GM12878 (cell line): ENCODE data around the gene CCDC82. TPM values are rescaled to one million over a fixed set of nuclear protein-coding genes. Genes with fewer than 3 reads are reported as not detected.

Source experiments
- ATAC-seq: fragments of 200-7000 bp; cut with Tn5 transposase; 3 replicates; pipeline ENCODE4 v1.9.1; 2020; ENCODE audit warnings: mild to moderate bottlenecking, moderate library complexity
- BruUV-seq: library from RNA; stranded (reverse); fragments of 400-500 nt; replicated peaks from 2 replicates; lab custom pipeline; 2021; lab: Mats Ljungman, UMichigan
- CTCF ChIA-PET: fragments of 300-600 bp; sonication (Branson Sonifier 250); formaldehyde crosslinking; extraction: SDS; loops from one replicate; lab custom pipeline; 2021; ENCODE audit warnings: inconsistent platforms; lab: Yijun Ruan, JAX
- POLR2A ChIA-PET: fragments of 350-600 bp; formaldehyde crosslinking; extraction: SDS; loops from one replicate; lab custom pipeline; 2021; ENCODE audit warnings: inconsistent platforms; lab: Charles Lee
- RAD21 ChIA-PET: fragments of 300-600 bp; sonication (Branson Sonifier 250); formaldehyde crosslinking; loops from one replicate; lab custom pipeline; 2023; ENCODE audit warnings: antibody characterized with exemption; ENCODE audit not compliant: unreplicated experiment; lab: Charles Lee
- SMC1A ChIA-PET: fragments of 300-600 bp; sonication (Branson Sonifier 250); formaldehyde crosslinking; loops from one replicate; lab custom pipeline; 2023; ENCODE audit not compliant: unreplicated experiment, uncharacterized antibody; lab: Charles Lee
- DNase-seq: peaks from one replicate; pipeline ENCODE4 v3.0.0-alpha.2; 2011; ENCODE audit warnings: low read depth, low spot score
- FAIRE-seq: peaks from 3 replicates; lab custom pipeline; 2011; peaks lifted over from hg19 to GRCh38; lab: Jason Lieb, UNC
- H2AFZ ChIP-seq: 2 replicates; pipeline ENCODE4 v1.6.0; 2011; ENCODE audit warnings: low read depth, low read length, control low read depth; ENCODE audit not compliant: control insufficient read depth
- H3K27ac ChIP-seq: 2 replicates; pipeline ENCODE4 v1.5.1; 2011; ENCODE audit warnings: control low read depth; ENCODE audit not compliant: control insufficient read depth, insufficient read depth
- H3K27me3 ChIP-seq, 2 experiments: replicated peaks in 1 of 2; 2 replicates each; pipeline versions ENCODE4 v1.6.0 to v1.6.1; 2011; ENCODE audit warnings: low read length in 1 of 2; ENCODE audit not compliant: control insufficient read depth in 2 of 2, insufficient read depth in 2 of 2
- H3K36me3 ChIP-seq, 2 experiments: 2 replicates each; pipeline ENCODE4 v1.5.1; 2011; ENCODE audit warnings: low read length in 1 of 2; ENCODE audit not compliant: control insufficient read depth in 2 of 2, insufficient read depth in 2 of 2
- H3K4me1 ChIP-seq: 2 replicates; pipeline ENCODE4 v1.6.1; 2011; ENCODE audit warnings: mild to moderate bottlenecking, low read length, moderate library complexity, mixed read lengths; ENCODE audit not compliant: control insufficient read depth, insufficient read depth
- H3K4me2 ChIP-seq: 2 replicates; pipeline ENCODE4 v1.6.0; 2011; ENCODE audit warnings: control low read depth; ENCODE audit not compliant: control insufficient read depth, insufficient read depth
- H3K4me3 ChIP-seq: fragments of 200-600 bp; sonication (generic); 2 replicates; pipeline ENCODE4 v1.5.1; 2016
- H3K79me2 ChIP-seq: 2 replicates; pipeline ENCODE4 v1.6.0; 2011; ENCODE audit warnings: low read length; ENCODE audit not compliant: control insufficient read depth, insufficient read depth
- H3K9ac ChIP-seq: 2 replicates; pipeline ENCODE4 v1.8.0; 2011; ENCODE audit warnings: low read length, control low read depth, mixed read lengths; ENCODE audit not compliant: control insufficient read depth, insufficient read depth
- H3K9me3 ChIP-seq: replicated peaks from 3 replicates; pipeline ENCODE4 v1.5.1; 2011; ENCODE audit warnings: mild to moderate bottlenecking, low read length; ENCODE audit not compliant: control insufficient read depth, insufficient read depth
- H4K20me1 ChIP-seq: 2 replicates; pipeline ENCODE4 v1.6.0; 2011; ENCODE audit not compliant: control insufficient read depth, insufficient read depth
- FOXK2 ChIP-seq: fragments of 450-650 bp; IDR thresholded peaks from 2 replicates; pipeline ENCODE4 v1.6.1; 2017; ENCODE audit warnings: mild to moderate bottlenecking, moderate library complexity
- WGBS: methylation state at CpG from one replicate; pipeline ENCODE4 v1.1.6; 2016; ENCODE audit warnings: low lambda C conversion rate; ENCODE audit not compliant: insufficient replicate concordance, insufficient coverage; ENCODE audit errors: missing lambda C conversion rate; 5-methylcytosine and 5-hydroxymethylcytosine counted together
- in situ Hi-C: fragments of 300-500 bp; cut with MboI; formaldehyde crosslinking; loops from 9 replicates; pipeline ENCODE4 v1.14.3; 2018; ENCODE audit warnings: mixed read lengths
- intact Hi-C: fragments of 100-400 bp; cut with micrococcal nuclease; formaldehyde crosslinking; loops from one replicate; pipeline ENCODE4 v1.14.2; 2022; ENCODE audit not compliant: unreplicated experiment
- polyA plus RNA-seq, 11 experiments: library from polyadenylated mRNA; depleted of rRNA in 4 of 11; unstranded in 6 of 11; stranded (reverse) in 5 of 11; fragments of >200 nt; fragmentation: Nextera tagmentation in 4 of 11; fragmentation: Illumina TruSeq in 1 of 11; extraction: Ambion mirVana in 4 of 11; extraction: Trizol in 1 of 11; gene quantifications; 1 replicate in 1 of 11; 2 replicates in 10 of 11; pipeline versions ENCODE4 v1.2.1 to v1.2.3, GENCODE V29; 2011 to 2016; ENCODE audit warnings: inconsistent platforms in 2 of 11, missing spikeins in 2 of 11, low read depth in 1 of 11
- total RNA-seq, 4 experiments: library from RNA; depleted of rRNA in 3 of 4; stranded (reverse); fragments of >200 nt in 3 of 4; fragmentation: Illumina TruSeq in 1 of 4; extraction: Trizol in 1 of 4; gene quantifications; 2 replicates each; pipeline versions ENCODE4 v1.2.1 to v1.2.3, GENCODE V29; 2013 to 2021
- TF ChIP-seq, protein P1 (sequence below), 3 experiments: IDR thresholded peaks in 2 of 3; conservative IDR thresholded peaks in 1 of 3; 2 replicates each; pipeline ENCODE4 v1.5.1; 2011; ENCODE audit warnings: low read depth in 3 of 3, low read length in 3 of 3, mild to moderate bottlenecking in 3 of 3, control low read depth in 2 of 3, moderate library complexity in 2 of 3, inconsistent platforms in 1 of 3, mixed read lengths in 1 of 3; ENCODE audit not compliant: control insufficient read depth in 2 of 3, insufficient read depth in 1 of 3; ENCODE audit errors: extremely low read depth in 1 of 3

CCDC82 gene
- total and polyA plus RNA-seq, 10 of the 15 experiments (the other 5 are each of a cell fraction or from before 2014, with no cell fraction given): 15.2 to 62.4 (median 28.8) TPM

- in situ Hi-C loops: loop anchor here (5.0 kb wide), 3 partner anchors 340 to 555 kb away; no protein-coding TSS in a partner anchor
These were observed 2.1 kb upstream of the CCDC82 start for GRCh38 chr11:96391698-96392307.

More at GRCh38 chr11:96391698-96392307, 2.1 kb upstream of the CCDC82 start:
- Histone ChIP-seq H3K9ac (no peak overlapping the region), H2AFZ (no peak overlapping the region), H3K27ac (no peak overlapping the region), H4K20me1 (no peaks in the 10 kb centered on the region), H3K4me2 (peak overlapping the region; percentile 93), H3K4me1 (no peaks in the 10 kb centered on the region), H3K36me3 (no peaks in the 10 kb centered on the region), H3K9me3 (no peaks in the 10 kb centered on the region), H3K4me3 (peak overlapping the region; percentile 90; the same call in 1 of the 2 replicates), H3K79me2 (peaks cover 49% of the 10 kb centered on the region), H3K27me3 (no peaks in the 10 kb centered on the region)
- WGBS: 94% methylated on average over 3 of the region's 3 CpGs
- TF ChIP-seq, protein P1, sequence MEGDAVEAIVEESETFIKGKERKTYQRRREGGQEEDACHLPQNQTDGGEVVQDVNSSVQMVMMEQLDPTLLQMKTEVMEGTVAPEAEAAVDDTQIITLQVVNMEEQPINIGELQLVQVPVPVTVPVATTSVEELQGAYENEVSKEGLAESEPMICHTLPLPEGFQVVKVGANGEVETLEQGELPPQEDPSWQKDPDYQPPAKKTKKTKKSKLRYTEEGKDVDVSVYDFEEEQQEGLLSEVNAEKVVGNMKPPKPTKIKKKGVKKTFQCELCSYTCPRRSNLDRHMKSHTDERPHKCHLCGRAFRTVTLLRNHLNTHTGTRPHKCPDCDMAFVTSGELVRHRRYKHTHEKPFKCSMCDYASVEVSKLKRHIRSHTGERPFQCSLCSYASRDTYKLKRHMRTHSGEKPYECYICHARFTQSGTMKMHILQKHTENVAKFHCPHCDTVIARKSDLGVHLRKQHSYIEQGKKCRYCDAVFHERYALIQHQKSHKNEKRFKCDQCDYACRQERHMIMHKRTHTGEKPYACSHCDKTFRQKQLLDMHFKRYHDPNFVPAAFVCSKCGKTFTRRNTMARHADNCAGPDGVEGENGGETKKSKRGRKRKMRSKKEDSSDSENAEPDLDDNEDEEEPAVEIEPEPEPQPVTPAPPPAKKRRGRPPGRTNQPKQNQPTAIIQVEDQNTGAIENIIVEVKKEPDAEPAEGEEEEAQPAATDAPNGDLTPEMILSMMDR (IDR thresholded peaks at IDR 0.05 in 2 of 3, conservative IDR thresholded peaks at IDR 0.05 in 1 of 3; ENCODE audit: control insufficient read depth in 2 of 3, extremely low read depth in 1 of 3, insufficient read depth in 1 of 3, low read depth in 3 of 3, low read length in 3 of 3): peak in 2 of 3 experiments; percentile 3 to 7; a peak in 1 of 6 replicates
- no peak for TF ChIP-seq FOXK2
- CTCF ChIA-PET: interaction anchor here (0.6 to 3.7 kb wide), 4 partner anchors 33 to 1146 kb away, joined by 3 to 56 read pairs (median 4); partner anchors contain the start of gene MAML2
- intact Hi-C loops: loop anchor here (1.0 to 5.0 kb wide), 4 partner anchors 205 to 380 kb away; no protein-coding TSS in a partner anchor
- SMC1A ChIA-PET: interaction anchor here (0.6 to 4.0 kb wide), 3 partner anchors 543 to 638 kb away, joined by 3 to 41 read pairs (median 3); no protein-coding TSS in a partner anchor
- POLR2A ChIA-PET: interaction anchor here (0.6 kb wide), 1 partner anchor 827 kb away, joined by 4 read pairs; no protein-coding TSS in a partner anchor
- ATAC-seq (no peak), FAIRE-seq (no peak), DNase-seq (no peak)
- no TSS peak for BruUV-seq
- RAD21 ChIA-PET: no interaction called here
